Measurements from ENCODE around the gene DLG1. TPM values are rescaled to one million over a fixed set of nuclear protein-coding genes. Genes with fewer than 3 reads are reported as not detected.
A peak's percentile ranks its signal among the peaks of the same experiment; 100 is the strongest.

The DLG1 gene
- total and polyA plus RNA-seq, 4 experiments from 2014 or later = 21.4 to 92.1 (median 61.2) TPM

DNA sequence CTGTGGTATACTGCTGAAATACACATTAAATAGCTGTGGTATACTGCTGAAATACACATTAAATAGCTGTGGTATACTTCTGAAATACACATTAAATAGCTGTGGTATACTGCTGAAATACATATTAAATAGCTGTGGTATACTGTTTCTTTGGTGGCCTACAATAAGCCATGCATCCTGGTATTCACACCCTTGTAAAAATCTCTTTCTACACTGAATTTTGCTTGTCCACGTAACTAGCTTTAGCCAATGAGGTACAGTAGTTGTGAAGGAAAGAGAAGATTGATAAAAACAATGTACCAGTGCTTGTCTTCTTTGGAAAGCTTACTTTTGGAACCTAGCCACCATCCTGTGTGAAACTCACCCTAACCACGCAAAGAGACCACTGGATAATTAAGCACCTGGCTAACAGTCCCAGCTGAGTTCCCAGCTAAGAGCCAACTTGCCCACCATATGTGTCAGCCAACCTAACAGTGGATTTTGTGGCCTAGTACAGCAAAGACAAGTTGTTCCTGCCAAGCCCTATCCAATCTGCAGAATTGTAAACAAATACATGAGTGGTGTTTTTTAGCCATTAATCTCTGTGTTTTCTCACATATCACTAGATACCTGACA lies 165.4 kb downstream of the DLG1 start:
- ChIA-PET POLR2A (ENCODE audit: partially characterized antibody) (no interaction called here), CTCF (ENCODE audit: partially characterized antibody) (no interaction called here)
- Histone ChIP-seq H3K4me1 (ENCODE audit: insufficient read depth, low read length) (no peaks in the 10 kb centered on the region), H3K27me3 (ENCODE audit: insufficient read depth, low read length) (no peaks in the 10 kb centered on the region), H3K36me3 (ENCODE audit: insufficient read depth, low read length) (peaks cover 10% of the 10 kb centered on the region), H3K27ac (ENCODE audit: low read depth, low read length) (no peak overlapping the region), H3K9me3 (ENCODE audit: control insufficient read depth in 1 of 2, low read length in 2 of 2) (no peaks in the 10 kb centered on the region), H3K4me3 (ENCODE audit: low read length in 2 of 2) (no peak overlapping the region)
- Mint-ChIP-seq H3K4me3 (no peak overlapping the region), H3K36me3 (peaks cover 56 to 61% of the 10 kb centered on the region in 2 donors), H3K4me1 (peaks cover 0 to 10% (median 4%) of the 10 kb centered on the region in 4 donors), H3K27me3 (no peaks in the 10 kb centered on the region), H3K9me3 (peaks cover 4 to 15% (median 8%) of the 10 kb centered on the region in 8 donors), H3K27ac (no peak overlapping the region)
- DNase-seq = no peak
- intact Hi-C loops (cut with micrococcal nuclease) = no loop called here

DNA sequence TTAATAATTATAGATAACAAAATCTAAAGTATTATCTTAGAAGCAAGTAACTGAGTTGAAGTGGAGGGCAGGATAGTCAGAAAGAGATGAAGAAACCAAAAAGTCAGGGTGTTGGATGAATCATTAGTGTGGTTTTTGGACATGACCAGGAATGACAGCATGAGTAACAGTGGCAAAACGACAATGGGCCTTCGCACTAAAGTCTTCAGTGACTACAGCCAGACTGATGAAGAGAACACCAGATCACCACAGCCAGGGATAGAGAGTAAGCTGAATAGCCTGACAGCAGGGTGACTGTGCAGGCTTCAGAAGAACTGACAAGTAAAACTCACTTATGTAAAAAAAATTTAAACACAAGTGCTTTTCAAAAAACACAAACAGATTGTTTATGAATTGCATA lies 172.8 kb downstream of the DLG1 start:
- H3K9me3 Mint-ChIP-seq = no peaks in the 10 kb centered on the region
- Histone ChIP-seq H3K27me3 (ENCODE audit: insufficient read depth, low read length) (no peaks in the 10 kb centered on the region), H3K36me3 (ENCODE audit: insufficient read depth, low read length) (no peaks in the 10 kb centered on the region), H3K27ac (ENCODE audit: low read depth, low read length) (no peak overlapping the region), H3K4me1 (ENCODE audit: insufficient read depth, low read length) (no peaks in the 10 kb centered on the region), H3K9me3 (ENCODE audit: control insufficient read depth in 1 of 2, low read length in 2 of 2) (no peaks in the 10 kb centered on the region), H3K4me3 (ENCODE audit: low read length in 2 of 2) (no peak overlapping the region)
- H3K27ac Mint-ChIP-seq = peak overlapping the region in 1 of 7 donors; percentile 8
- POLR2A ChIA-PET (ENCODE audit: partially characterized antibody) = no interaction called here
- peaks cover 26 to 30% of the 10 kb centered on the region in 2 donors for H3K36me3 Mint-ChIP-seq
- H3K27me3 Mint-ChIP-seq = no peaks in the 10 kb centered on the region
- H3K4me3 Mint-ChIP-seq = no peak overlapping the region
- intact Hi-C loops (cut with micrococcal nuclease) = no loop called here
- peaks cover 0 to 6% (median under 1%) of the 10 kb centered on the region in 4 donors for H3K4me1 Mint-ChIP-seq
- CTCF ChIA-PET (ENCODE audit: partially characterized antibody) = no interaction called here
- no peak for DNase-seq

- Histone ChIP-seq H3K27ac (ENCODE audit: low read depth, low read length) (no peak overlapping the region), H3K9me3 (ENCODE audit: control insufficient read depth in 1 of 2, low read length in 2 of 2) (no peaks in the 10 kb centered on the region), H3K27me3 (ENCODE audit: insufficient read depth, low read length) (no peaks in the 10 kb centered on the region), H3K36me3 (ENCODE audit: insufficient read depth, low read length) (no peaks in the 10 kb centered on the region), H3K4me1 (ENCODE audit: insufficient read depth, low read length) (no peaks in the 10 kb centered on the region), H3K4me3 (ENCODE audit: low read length in 2 of 2) (no peak overlapping the region)
- Mint-ChIP-seq H3K27ac (no peak overlapping the region), H3K27me3 (no peaks in the 10 kb centered on the region), H3K4me3 (no peak overlapping the region), H3K36me3 (peaks cover 27 to 30% of the 10 kb centered on the region in 2 donors), H3K4me1 (peaks cover 0 to 5% (median under 1%) of the 10 kb centered on the region in 4 donors), H3K9me3 (no peaks in the 10 kb centered on the region)
- ChIA-PET POLR2A (ENCODE audit: partially characterized antibody) (no interaction called here), CTCF (ENCODE audit: partially characterized antibody) (no interaction called here)
- intact Hi-C loops (cut with micrococcal nuclease) = no loop called here
- no peak for DNase-seq
Observed at GRCh38 chr3:197124713-197125112, 173.7 kb downstream of the DLG1 start.

DNA sequence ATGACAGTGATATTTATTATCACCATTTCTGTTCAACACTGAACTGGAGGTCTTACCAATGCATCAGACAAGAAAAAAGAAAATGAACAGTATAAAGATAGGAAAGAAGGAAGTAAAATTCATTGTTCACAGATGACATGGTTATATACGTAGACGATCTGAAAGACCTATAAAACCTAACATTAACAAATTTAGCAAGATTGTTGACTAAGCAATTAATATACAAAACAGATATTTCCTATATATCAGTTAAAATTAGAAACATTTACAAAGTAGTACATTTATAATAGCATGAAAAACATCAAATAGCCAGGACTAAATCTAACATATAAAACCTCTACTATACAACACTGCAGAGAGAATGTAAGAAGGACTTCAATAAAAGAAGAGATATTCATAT lies 176.0 kb downstream of the DLG1 start:
- Mint-ChIP-seq H3K27ac (no peak overlapping the region), H3K4me3 (no peak overlapping the region), H3K36me3 (peaks cover 26% of the 10 kb centered on the region in 2 donors), H3K27me3 (no peaks in the 10 kb centered on the region), H3K4me1 (peaks cover 0 to 1% (median 0%) of the 10 kb centered on the region in 4 donors), H3K9me3 (no peaks in the 10 kb centered on the region)
- H3K36me3 ChIP-seq (ENCODE audit: insufficient read depth, low read length) = no peaks in the 10 kb centered on the region
- no peaks in the 10 kb centered on the region for H3K4me1 ChIP-seq (ENCODE audit: insufficient read depth, low read length)
- POLR2A ChIA-PET (ENCODE audit: partially characterized antibody) = no interaction called here
- intact Hi-C loops (cut with micrococcal nuclease) = no loop called here
- no peaks in the 10 kb centered on the region for H3K9me3 ChIP-seq (ENCODE audit: control insufficient read depth in 1 of 2, low read length in 2 of 2)
- no peaks in the 10 kb centered on the region for H3K27me3 ChIP-seq (ENCODE audit: insufficient read depth, low read length)
- no peak overlapping the region for H3K4me3 ChIP-seq (ENCODE audit: low read length in 2 of 2)
- no peak overlapping the region for H3K27ac ChIP-seq (ENCODE audit: low read depth, low read length)
- DNase-seq = no peak
- CTCF ChIA-PET (ENCODE audit: partially characterized antibody) = no interaction called here

GRCh38 chr3:197117114-197117513 lies 181.3 kb downstream of the DLG1 start:
- ChIA-PET POLR2A (ENCODE audit: partially characterized antibody) (no interaction called here), CTCF (ENCODE audit: partially characterized antibody) (no interaction called here)
- Mint-ChIP-seq H3K36me3 (peaks cover 32 to 35% of the 10 kb centered on the region in 2 donors), H3K4me1 (peaks cover 0 to 1% (median 0%) of the 10 kb centered on the region in 4 donors), H3K9me3 (no peaks in the 10 kb centered on the region), H3K27ac (no peak overlapping the region), H3K4me3 (no peak overlapping the region), H3K27me3 (no peaks in the 10 kb centered on the region)
- Histone ChIP-seq H3K27ac (ENCODE audit: low read depth, low read length) (no peak overlapping the region), H3K27me3 (ENCODE audit: insufficient read depth, low read length) (no peaks in the 10 kb centered on the region), H3K9me3 (ENCODE audit: control insufficient read depth in 1 of 2, low read length in 2 of 2) (no peaks in the 10 kb centered on the region), H3K4me1 (ENCODE audit: insufficient read depth, low read length) (no peaks in the 10 kb centered on the region), H3K36me3 (ENCODE audit: insufficient read depth, low read length) (no peaks in the 10 kb centered on the region), H3K4me3 (ENCODE audit: low read length in 2 of 2) (no peak overlapping the region)
- intact Hi-C loops (cut with micrococcal nuclease) = no loop called here
- no peak for DNase-seq

DNA sequence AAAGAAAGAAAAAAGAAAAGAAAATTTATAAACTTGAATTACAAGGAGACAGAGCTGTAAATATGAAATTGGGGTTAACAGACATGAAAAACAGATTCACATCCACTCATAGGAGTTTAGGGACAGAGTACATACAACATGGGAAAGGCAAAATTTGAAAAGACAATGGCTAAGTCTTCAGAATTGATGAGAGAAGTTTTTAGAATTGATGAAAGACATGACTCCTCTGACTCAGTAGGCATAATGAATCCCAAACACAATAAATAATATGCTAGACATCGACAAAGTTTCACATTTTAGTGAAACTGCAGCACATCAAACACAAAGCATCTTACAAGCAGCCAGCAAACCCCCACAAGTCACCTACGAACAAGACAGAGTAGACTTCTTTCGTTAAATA lies 184.4 kb downstream of the DLG1 start:
- Histone ChIP-seq H3K4me1 (ENCODE audit: insufficient read depth, low read length) (no peaks in the 10 kb centered on the region), H3K27ac (ENCODE audit: low read depth, low read length) (no peak overlapping the region), H3K9me3 (ENCODE audit: control insufficient read depth in 1 of 2, low read length in 2 of 2) (no peaks in the 10 kb centered on the region), H3K4me3 (ENCODE audit: low read length in 2 of 2) (no peak overlapping the region), H3K27me3 (ENCODE audit: insufficient read depth, low read length) (no peaks in the 10 kb centered on the region), H3K36me3 (ENCODE audit: insufficient read depth, low read length) (peaks cover 4% of the 10 kb centered on the region)
- POLR2A ChIA-PET (ENCODE audit: partially characterized antibody) = no interaction called here
- H3K4me1 Mint-ChIP-seq = peaks cover 0 to 1% (median 0%) of the 10 kb centered on the region in 4 donors
- H3K27ac Mint-ChIP-seq = no peak overlapping the region
- CTCF ChIA-PET (ENCODE audit: partially characterized antibody) = no interaction called here
- no peak for DNase-seq
- peaks cover 0 to 1% (median 0%) of the 10 kb centered on the region in 8 donors for H3K9me3 Mint-ChIP-seq
- no peak overlapping the region for H3K4me3 Mint-ChIP-seq
- H3K27me3 Mint-ChIP-seq = no peaks in the 10 kb centered on the region
- intact Hi-C loops (cut with micrococcal nuclease) = no loop called here
- H3K36me3 Mint-ChIP-seq = peaks cover 49 to 53% of the 10 kb centered on the region in 2 donors

DNA sequence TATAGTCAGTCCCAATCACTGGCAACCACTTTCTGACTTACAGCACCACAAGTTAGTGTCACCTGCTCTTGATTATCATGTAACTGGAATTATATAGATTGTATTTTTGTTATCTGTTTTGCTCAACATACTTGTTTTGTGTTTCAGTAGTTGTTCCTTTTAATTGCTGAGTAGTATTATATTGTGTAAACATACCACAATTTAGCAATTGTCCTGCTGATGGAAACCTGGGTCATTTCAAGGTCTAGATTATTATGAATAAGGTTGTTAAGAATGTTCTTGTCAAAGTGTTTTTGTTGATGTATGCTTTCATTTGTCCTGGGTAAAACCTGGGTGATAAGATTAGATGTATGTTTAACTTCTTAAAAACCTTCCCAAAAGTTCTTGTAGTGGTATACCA lies 186.7 kb downstream of the DLG1 start:
- Histone ChIP-seq H3K27me3 (ENCODE audit: insufficient read depth, low read length) (no peaks in the 10 kb centered on the region), H3K4me1 (ENCODE audit: insufficient read depth, low read length) (no peaks in the 10 kb centered on the region), H3K4me3 (ENCODE audit: low read length in 2 of 2) (no peak overlapping the region), H3K27ac (ENCODE audit: low read depth, low read length) (no peak overlapping the region), H3K9me3 (ENCODE audit: control insufficient read depth in 1 of 2, low read length in 2 of 2) (no peaks in the 10 kb centered on the region), H3K36me3 (ENCODE audit: insufficient read depth, low read length) (peaks cover 4% of the 10 kb centered on the region)
- CTCF ChIA-PET (ENCODE audit: partially characterized antibody) = no interaction called here
- no peaks in the 10 kb centered on the region for H3K27me3 Mint-ChIP-seq
- intact Hi-C loops (cut with micrococcal nuclease) = no loop called here
- no peak overlapping the region for H3K27ac Mint-ChIP-seq
- H3K4me1 Mint-ChIP-seq = peaks cover 0 to 1% (median 0%) of the 10 kb centered on the region in 4 donors
- DNase-seq = no peak
- peaks cover 52 to 56% of the 10 kb centered on the region in 2 donors for H3K36me3 Mint-ChIP-seq
- POLR2A ChIA-PET (ENCODE audit: partially characterized antibody) = no interaction called here
- H3K4me3 Mint-ChIP-seq = no peak overlapping the region
- peaks cover 0 to 1% (median 0%) of the 10 kb centered on the region in 8 donors for H3K9me3 Mint-ChIP-seq

All from CD4-positive, alpha-beta memory T cell (primary cell).